ENCODE results near the gene UNC5CL.

GRCh38 chr6:41037107-41037900, 1.7 kb downstream of the UNC5CL start:
- no peak for TF ChIP-seq POLR2A (IDR thresholded peaks at IDR 0.05; ENCODE audit: low read depth, low read length)
- no peak for TF ChIP-seq POU2F2 (IDR thresholded peaks at IDR 0.05; ENCODE audit: low read depth, low read length)
- TF ChIP-seq SPI1 (IDR thresholded peaks at IDR 0.05; ENCODE audit: low read depth, low read length), result no peak
- TF ChIP-seq POLR2AphosphoS5 (IDR thresholded peaks at IDR 0.05; ENCODE audit: low read depth, low read length), result no peak
- TF ChIP-seq TAF1 (IDR thresholded peaks at IDR 0.05; ENCODE audit: low read depth, low read length), result no peak
- no peak for TF ChIP-seq PAX5 (IDR thresholded peaks at IDR 0.05; ENCODE audit: insufficient read depth, low read length, severe bottlenecking)
